ENCODE results near the gene THOP1. TPM values are rescaled to one million over a fixed set of nuclear protein-coding genes. Genes with fewer than 3 reads are reported as not detected.
"Not testable (repeated sequence)": the region's sequence is repeated elsewhere in the genome, so short reads cannot be mapped to it uniquely, and the experiment has no call there.

Gene THOP1
- polyA plus RNA-seq, 3 donors, result 44.7 to 59.9 (median 59.8) TPM

DNA sequence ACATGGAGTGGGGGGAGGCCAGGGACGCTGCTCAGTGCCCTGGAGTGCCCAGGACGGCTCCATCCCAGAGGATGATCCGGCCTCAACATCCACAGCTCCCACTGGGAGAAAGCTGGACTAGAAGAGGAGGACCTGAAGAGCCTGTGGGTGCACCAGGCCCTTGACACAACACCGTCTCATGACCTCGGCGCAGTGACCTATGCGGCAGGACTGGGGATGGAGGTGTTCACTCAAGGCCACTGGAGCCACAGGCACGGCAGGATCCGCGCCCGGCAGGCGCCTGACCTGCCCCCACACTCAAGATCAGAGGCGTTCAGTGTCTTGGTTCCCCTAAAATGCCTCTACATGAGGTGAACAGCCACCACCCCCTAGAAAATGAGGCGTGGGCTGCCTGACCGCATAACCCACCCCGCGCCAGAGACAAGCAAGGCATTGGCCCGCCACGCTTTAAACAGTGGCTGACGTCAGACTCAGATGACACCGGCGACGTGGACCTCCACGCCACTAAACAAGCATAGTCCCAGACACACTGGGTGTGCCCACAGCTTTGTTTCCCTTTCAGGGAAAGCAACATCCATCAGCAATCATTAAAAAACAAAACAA lies 10.2 kb upstream of the THOP1 start:
- no peak for DNase-seq (ENCODE audit: extremely low read depth in 1 of 11, low read depth in 9 of 11, low spot score in 4 of 11)

DNA sequence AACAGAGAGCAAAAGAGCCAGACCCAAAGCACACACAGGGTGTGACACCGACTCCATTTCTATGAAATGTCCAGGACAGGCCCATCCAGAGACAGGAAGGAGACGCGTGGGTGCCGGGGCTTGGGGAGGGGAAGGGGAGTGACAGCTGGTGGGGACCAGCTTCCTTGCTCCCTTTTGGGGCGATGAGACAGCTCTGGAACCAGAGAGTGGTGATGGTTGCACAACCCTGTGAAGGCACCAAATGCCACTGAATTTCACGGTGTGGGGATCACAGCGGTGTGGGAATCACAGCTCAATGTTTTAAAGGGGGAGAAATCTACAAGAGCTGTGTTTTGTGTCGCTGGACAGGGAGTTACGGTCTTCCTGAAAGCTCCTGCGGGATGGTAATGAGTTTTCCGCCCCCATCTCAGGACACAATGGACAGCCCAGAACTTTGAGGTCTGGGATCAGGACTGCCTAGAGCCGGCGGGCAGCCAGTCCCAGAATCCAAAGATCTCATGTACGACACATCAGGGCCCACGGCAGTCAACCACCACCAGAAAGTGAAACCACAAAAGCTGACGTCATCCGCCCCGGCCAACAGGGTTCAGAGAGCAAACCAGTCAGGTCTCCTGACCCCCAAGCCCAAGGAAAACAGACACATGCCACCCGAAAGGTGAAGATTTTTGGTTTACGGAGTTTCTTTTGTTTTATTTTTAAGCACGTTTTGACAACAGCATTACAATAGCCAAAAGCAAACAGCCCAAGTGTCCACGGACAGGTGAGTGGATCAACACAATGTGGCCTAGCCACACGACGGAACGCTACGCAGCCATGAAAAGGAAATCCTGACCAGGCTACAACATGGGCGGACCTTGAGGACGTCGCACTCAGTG lies 9.5 kb upstream of the THOP1 start:
- no peak for DNase-seq (ENCODE audit: extremely low read depth in 1 of 11, low read depth in 9 of 11, low spot score in 4 of 11)

DNA sequence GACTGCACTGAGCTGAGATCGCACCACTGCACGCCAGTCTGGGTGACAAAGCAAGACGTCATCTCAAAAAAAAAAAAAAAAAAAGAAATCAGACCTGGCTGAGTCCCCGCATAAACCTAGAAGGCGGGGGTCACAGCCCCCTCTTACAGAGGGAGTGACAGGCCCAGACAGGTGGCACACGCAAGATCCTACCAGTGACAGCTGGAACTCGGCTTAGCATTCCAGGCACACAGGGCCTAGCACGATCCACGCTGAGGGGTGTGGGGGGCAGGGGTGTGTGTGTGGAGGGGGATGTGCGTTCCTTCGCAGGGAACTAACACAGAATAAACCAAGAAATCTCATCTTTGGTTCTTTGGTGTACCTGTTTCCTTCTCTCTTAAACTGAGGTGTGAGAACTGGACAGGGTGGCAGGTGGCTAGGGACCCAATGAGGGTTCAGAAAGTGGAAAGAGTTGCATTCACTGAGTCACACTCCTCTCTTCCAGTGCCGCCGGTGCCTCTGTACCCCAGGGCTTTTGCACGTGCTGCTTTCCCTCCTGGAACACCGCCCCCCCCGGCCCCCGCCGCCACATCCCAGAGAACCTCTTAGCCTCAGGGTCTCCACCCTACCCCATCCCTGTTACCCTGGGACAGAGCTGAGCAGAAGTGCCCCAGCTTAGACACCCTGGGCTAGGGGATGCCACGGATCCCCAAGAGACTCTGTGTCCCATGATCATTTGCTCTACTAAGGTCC lies 7.2 kb upstream of the THOP1 start:
- DNase-seq (ENCODE audit: extremely low read depth in 1 of 11, low read depth in 9 of 11, low spot score in 4 of 11), result no peak

DNA sequence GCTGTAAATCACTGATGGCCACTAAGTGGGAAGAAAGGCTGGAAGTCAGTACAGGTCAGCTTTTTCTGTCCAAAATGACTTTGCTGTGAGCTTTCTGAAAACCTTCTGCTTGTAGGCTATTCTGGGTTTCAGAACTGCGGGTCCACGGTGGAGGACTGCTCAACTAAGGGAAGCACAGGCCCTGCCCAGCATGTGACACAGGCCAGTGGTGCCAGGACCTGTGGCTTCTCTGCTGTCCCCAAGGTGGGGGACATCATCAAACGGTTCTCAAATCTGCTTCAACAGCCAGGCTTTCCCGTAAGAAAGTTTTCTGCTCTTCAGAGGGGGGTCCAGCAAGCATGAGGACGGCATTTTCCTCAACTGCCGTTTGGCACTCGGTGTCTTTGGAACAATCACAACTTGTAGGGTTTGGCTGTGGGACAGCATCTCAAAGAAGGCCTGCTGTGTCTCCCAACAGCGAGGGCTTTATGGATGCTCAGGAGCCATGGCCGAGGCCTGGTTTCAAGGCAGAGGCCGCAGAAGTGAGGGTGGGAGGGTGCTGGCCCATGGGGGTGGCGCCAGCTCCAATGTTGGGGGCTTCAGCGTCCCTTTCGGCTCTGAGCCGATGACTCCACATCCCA lies 6.1 kb upstream of the THOP1 start:
- no peak for DNase-seq (ENCODE audit: extremely low read depth in 1 of 11, low read depth in 9 of 11, low spot score in 4 of 11)

DNA sequence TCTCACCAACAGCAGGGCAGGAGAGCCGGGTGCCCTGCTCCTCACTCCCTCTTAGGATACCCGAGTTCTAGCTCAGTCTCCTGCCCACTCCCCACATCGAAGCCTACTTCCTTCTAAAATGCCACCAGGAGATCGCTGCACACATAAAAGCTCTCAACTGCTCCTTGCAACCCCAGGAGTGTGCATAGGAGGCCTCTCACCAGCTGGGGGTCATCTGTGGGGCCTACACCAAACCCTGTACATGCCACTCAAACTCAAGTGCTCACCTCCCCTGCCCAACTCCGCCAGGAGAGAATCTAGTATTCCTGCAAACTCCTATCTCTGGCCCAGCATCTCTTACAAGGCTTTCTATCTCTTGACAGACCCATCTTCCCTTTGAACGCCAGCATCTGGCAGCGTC lies 5.0 kb upstream of the THOP1 start:
- DNase-seq (ENCODE audit: extremely low read depth in 1 of 11, low read depth in 9 of 11, low spot score in 4 of 11), result no peak

DNA sequence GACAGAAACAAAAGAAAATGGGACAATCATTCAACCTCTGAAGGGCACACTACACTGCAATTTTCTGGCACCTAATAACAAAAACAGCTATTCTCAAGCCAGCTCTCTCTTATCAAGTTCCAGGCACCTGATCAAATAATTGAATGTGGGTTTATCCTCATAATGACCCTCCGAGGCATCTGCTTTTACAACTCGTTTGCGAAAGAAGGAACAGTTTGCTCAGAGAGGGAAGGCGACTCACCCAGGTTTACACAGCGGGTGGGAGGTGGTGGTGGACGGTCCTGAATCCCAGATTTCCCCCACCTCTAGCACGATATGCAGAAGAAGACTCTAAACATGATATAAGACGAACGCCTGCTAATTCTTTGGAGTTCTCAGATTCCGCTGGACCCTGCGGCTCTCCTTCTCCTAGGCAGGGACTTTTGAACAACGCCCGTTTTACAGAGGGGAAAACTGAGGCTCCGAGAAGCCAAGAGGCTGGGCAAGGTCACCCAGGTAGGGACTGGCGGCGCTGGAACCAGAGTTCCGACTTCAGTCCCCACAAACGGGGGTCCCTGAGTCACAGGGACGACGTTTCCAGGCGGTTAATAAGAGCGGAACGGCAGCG lies 2.9 kb upstream of the THOP1 start:
- no peak for DNase-seq (ENCODE audit: extremely low read depth in 1 of 11, low read depth in 9 of 11, low spot score in 4 of 11)

DNA sequence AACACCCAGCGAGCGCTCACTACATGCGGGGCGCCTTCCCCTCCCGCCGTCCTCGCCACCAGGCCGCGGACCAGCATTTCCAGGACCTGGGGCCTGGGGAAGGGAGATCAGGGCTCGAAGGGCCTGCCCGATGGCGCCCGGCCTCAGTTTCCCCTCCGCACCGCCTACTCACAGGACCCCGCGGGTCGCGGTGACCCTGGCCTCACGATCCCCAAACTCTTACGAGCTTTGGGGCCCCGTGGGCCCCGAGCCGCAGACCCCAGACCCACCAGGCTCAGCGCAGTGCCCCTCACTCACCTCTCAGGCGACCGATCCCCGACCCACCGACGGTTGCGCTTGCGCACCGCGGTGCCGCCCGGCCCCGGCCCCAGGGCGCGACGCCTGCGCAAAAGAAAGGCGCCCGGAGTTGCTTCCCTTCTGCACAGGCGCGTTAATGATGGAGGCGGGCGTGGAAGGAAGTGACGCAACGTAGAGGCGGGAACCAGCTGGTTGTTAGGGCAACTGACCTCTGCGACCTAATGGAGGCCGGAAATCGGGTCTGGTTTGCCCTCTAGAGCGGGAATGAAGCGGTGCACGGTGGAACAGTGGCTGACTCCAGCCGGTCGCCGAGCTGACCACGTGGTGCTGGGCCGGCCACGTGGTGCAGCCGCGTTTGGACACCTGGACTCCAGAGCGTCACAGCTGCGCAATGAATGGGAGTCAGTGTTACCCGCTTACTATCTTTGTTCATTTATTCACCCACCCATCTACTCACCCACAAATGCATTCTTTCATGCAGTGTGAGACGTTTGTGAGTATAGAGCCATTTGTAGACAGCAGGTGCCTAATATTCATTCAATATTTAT lies 2.1 kb upstream of the THOP1 start, which contains the start of gene SGTA:
Gene SGTA, minus strand, starts transcription at position 338 of the 845 bp plus-strand sequence. CDS start 14,205 bp downstream, outside the sequence.
- DNase-seq (ENCODE audit: extremely low read depth in 1 of 11, low read depth in 9 of 11, low spot score in 4 of 11), result peak; percentile 97 to 99 (median 98)

DNA sequence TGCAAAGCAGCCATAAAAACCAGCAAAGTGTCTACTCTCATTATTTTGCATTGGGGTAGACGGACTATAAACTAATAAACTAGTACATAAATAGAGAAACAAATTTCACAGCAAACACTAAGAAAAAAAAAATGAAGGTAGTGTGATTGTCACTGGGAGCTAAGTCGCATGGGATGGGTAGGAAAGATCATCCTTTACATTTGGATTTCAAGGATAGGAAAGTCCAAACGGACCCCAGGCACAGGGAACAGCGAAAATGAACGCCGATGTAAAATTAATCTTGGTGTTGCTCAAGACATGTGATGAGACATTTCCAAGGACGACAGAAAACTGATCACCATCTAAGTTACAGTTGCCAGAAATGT lies 1.5 kb upstream of the THOP1 start:
- no peak for DNase-seq (ENCODE audit: extremely low read depth in 1 of 11, low read depth in 9 of 11, low spot score in 4 of 11)

DNA sequence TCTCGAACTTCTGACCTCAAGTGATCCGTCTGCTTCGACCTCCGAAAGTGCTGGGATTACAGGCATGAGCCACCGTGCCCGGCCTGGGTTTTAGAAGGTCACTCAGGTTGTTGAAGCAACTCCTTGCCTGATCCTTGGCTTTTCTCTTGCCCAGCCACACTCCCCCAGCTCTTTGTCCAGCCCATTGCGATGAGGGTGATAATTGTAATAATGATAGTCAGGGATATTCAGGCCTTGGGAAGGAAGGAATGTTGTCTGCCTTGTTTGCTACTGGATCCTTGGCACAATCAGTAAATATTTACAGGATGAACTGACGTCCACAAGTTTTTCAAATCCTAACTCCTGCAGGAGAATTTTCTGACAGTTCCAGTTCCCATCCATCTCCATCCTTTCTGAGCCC lies 1.8 kb downstream of the THOP1 start:
- no peak for DNase-seq (ENCODE audit: extremely low read depth in 1 of 11, low read depth in 9 of 11, low spot score in 4 of 11)

DNA sequence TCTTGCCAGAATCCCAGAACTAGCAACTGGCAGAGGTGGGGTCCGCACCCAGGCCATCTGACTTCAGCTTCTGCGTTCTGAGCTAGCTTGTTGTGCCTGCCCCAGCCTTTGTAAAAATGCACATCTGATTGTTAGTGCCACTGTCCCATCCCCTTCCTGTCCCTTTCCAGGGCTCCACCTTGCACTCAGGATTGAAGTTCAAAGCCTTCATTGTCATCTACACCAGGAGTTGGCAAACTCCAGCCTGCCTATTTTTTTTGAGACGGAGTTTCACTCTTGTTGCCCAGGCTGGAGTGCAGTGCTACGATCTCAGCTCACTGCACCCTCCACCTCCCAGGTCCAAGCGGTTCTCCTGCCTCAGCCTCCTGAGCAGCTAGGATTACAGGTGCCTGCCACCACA lies 2.9 kb downstream of the THOP1 start:
- DNase-seq (ENCODE audit: extremely low read depth in 1 of 11, low read depth in 9 of 11, low spot score in 4 of 11), result no peak

DNA sequence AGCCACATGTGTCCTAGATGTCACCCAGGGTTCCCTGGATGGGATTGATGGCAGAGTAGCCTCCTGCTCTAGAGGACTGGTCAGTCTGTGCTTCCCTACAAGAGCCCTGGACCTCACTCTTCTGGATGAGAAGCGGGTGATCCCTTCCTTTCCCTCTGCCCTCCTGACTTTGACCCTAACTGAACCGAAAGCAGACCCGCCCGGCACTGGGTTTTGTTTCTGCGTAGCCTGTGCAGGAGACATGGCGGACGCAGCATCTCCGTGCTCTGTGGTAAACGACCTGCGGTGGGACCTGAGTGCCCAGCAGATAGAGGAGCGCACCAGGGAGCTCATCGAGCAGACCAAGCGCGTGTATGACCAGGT lies 4.9 kb downstream of the THOP1 start:
- no peak for DNase-seq (ENCODE audit: extremely low read depth in 1 of 11, low read depth in 9 of 11, low spot score in 4 of 11)

DNA sequence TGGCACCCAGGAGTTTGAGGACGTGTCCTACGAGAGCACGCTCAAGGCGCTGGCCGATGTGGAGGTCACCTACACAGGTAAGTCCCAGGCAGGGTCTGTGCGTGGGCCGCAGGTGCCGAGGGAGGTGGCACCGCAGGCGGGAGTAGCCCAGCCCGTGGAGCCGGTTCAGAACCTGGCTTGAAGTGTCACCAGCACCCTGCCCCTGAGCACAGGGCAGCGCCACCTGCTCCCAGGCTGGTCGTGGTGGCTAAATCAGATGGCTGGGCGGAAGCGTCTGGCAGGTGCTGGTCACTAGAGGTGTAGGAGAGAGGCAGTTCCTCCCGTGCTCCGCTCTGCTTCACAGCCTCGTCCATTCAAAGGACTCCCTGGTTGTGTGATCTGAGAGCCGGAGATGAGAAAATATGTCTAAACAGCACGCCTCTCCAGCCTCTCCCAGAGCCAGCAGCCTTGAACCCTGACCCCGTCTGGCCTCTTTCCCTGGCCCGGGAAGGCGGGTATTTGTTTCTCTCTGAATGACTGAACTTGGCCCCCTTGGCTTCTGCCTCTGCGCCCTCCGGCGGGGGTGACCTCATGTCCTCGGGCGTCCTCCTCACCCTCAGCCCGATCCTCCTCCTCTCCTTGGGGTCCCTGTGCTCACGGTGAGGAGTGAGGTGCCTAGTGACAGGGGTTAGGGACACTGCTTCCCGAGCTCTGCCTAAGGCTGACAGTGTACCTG lies 5.4 kb downstream of the THOP1 start:
- no peak for DNase-seq (ENCODE audit: extremely low read depth in 1 of 11, low read depth in 9 of 11, low spot score in 4 of 11)

DNA sequence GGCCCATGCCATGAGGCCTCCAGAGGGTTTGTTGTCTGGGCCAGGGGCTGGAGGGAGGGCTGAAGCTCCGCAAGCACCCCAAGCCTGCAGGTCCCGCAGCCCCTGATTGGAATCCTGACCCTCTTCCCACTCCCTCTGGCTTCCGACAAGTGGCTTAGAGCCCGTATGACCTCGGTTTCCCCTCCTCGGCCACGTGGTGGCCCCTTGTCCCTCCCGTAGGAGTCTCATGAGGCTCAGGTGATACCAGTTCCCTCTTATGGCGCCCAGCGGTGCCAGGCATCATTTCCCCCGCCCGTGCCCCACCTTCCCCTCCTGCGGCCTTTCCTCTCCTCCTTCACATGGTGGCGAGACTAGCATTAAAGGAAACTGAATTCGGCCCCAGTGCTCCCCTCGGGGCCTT lies 6.1 kb downstream of the THOP1 start:
- no peak for DNase-seq (ENCODE audit: extremely low read depth in 1 of 11, low read depth in 9 of 11, low spot score in 4 of 11)

DNA sequence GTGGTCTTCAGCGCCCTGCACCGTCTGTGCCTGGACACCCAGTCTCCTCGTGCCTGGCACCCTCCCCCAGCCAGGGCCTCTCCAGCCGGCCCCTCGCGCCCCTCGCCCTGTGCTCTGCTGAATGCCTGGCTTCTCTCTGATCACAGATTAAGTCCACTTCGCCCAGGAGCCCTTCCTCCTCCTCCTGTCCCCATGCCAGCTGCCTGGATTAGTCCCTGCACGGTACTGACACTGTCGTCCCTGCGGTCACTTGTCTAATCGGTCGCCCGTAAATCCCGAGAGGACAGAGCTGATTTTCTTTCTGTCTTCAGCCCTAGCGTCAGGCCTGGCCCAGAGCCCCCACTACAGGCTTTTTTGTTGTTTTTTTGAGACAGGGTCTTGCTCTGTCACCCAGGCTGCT lies 6.6 kb downstream of the THOP1 start:
- no peak for DNase-seq (ENCODE audit: extremely low read depth in 1 of 11, low read depth in 9 of 11, low spot score in 4 of 11)

DNA sequence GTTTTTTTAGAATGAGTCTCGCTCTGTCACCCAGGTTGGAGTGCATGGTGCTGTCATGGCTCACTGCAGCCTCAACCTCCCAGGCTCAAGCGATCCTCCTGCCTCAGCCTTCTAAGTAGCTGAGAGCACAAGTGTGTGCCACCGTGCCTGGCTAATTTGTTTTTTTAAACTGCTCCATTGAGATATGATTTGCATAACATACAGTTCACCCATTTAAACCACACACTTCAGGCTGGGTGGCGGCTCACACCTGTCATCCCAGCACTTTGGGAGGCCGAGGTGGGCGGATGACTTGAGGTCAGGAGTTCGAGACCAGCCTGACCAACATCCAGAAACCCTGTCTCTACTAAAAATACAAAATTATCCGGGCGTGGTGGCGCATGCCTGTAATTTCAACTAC lies 7.4 kb downstream of the THOP1 start:
- not testable (repeated sequence) for DNase-seq (ENCODE audit: extremely low read depth in 1 of 11, low read depth in 9 of 11, low spot score in 4 of 11)

DNA sequence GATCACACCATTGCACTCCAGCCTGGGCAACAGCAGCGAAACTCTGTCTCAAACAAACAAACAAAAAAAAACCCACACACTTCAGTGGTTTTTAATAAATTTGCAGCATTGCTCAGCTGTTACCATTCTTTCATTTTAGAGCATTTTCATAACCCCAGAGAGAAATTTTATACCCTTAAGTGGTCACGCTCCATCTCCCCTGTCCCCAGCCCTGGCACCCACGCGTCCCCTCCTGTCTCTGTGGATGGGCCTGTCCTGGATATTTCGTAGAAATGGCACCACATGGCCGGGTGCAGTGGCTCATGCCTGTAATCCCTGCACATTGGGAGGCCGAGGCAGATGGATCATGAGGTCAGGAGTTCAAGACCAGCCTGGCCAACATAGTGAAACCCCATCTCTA lies 7.8 kb downstream of the THOP1 start:
- DNase-seq (ENCODE audit: extremely low read depth in 1 of 11, low read depth in 9 of 11, low spot score in 4 of 11), result no peak

DNA sequence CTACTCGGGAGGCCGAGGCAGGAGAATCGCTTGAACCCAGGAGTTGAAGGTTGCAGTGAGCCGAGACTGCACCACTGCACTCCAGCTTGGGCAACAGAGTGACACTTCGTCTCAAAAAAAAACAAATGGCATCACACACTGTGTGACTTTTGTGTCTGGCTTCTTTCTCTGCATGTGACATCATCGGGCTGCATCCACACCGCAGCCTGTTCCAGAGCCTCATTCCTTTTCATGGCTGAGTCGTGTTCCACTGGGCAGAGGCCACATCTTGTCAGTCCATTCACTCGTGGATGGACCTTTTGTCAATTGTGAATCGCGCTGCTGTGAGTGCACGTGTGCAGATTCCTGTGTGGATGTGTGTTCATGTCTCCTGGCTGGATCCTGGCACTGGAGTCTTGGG lies 8.3 kb downstream of the THOP1 start:
- no peak for DNase-seq (ENCODE audit: extremely low read depth in 1 of 11, low read depth in 9 of 11, low spot score in 4 of 11)
